ENCODE data around the gene C16orf74. TPM values are rescaled to one million over a fixed set of nuclear protein-coding genes. Genes with fewer than 3 reads are reported as not detected.

Gene C16orf74
- total RNA-seq, 2 donors from 2014 or later: 0.83 to 1.0 TPM

DNA sequence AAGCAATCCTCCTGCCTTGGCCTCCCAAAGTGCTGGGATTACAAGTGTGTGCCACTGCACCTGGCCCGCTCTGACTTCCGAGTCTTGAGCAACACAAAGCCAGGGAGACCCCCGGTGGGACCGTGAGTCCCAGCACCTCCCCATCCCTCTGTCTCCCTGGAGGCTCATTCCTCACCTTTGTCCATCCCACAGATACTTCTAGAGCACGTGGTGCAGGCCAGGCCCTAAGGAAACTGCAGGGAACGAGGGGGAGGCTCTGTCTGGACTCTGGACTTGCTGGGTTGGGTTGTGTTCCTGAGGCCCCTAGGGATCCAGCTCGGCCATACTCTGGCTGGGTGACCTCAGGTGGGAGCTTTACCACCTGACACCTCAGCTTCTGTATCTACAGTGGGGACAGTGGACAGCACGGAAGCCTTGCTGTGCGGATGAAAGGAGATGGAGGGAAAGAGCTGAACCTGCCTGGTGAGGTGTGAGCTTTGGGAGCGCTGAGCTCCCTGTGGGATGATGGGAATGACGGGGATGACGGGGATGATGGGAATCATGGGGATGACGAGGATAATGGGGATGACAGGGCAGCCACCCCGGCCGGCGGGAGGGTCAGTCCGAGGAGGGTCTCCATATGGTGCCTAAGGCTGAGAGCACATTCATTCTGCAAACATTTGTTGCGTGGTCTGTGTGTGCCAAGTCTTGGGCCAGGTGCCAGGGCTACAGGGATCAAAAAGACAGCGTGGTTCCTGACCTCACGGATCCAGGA is 26.6 kb downstream of the C16orf74 start:
- intact Hi-C loops (cut with DNase I): no loop called here
- no peak for DNase-seq (ENCODE audit: low spot score)

- DNase-seq (ENCODE audit: low spot score): no peak
- intact Hi-C loops (cut with DNase I): no loop called here
Measured at GRCh38 chr16:85722128-85722893, 28.6 kb downstream of the C16orf74 start.

DNA sequence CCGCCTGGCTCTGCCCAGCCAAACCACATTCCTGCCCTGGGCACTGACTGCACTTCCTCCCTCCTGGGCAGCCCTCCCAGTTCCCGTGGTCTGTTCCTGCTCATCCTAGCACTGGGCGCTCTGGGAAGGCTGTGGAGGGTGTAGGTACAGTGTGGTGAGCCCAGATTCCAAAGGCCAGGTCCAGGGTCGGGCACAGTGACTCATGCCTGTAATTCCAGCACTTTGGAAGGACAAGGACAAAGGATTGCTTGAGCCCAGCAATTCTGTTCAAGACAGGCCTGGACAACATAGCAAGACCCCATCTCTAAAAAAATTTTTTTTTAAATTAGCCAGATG is 30.6 kb downstream of the C16orf74 start:
- intact Hi-C loops (cut with DNase I): no loop called here
- DNase-seq (ENCODE audit: low spot score): no peak

DNA sequence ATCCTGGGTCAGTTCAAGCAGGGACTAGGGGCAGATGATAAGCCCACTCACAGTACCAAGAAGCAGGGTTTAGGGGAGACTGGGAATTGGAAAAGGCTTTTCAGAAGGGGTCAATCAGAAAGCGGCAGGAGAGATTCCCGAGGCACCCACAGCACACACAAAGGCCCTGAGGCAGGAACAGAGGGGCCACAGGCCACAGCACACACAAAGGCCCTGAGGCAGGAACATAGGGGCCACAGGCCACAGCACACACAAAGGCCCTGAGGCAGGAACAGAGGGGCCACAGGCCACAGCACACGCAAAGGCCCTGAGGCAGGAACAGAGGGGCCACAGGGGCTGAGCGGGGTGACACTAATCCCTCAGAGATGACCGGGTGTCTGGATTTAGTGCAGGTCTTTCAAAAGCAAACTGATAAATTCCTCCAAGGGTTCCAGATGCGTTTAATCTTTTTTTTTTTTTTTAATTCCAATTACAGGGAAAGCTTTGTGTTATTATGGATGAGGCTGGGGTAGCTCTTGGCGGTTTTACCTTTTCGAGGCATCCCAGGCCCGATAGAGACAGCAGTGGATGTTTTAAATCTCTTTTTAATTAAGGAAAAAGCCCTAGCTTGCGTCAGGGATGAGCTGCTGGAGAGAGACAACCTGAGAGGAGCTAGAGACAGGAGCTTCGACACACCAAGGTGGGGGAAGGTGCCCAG is 31.1 kb downstream of the C16orf74 start:
- intact Hi-C loops (cut with DNase I): loop anchor here in 1 of 2 donors (10.0 kb wide), 1 partner anchor 295 kb away; no protein-coding TSS in a partner anchor
- no peak for DNase-seq (ENCODE audit: low spot score)

DNA sequence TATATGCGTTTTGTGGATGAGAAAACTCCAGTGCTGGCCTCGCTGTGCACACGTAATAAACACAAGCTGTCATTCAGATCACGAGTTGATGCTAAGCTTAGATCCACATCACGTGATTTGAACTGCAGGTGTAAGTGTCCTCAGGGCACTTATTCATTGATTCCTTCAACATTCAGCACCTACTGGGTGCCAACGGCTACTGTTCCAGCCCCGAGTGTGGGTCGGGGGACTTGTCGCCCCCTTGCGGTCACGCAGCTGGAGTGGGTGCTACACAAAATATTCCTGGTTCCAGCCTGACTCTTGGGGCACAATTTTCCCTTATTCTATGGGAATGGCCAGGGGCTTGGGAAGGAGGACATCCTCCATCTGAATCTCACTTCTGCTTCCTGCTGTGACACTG is 32.2 kb downstream of the C16orf74 start:
- DNase-seq (ENCODE audit: low spot score): no peak
- intact Hi-C loops (cut with DNase I): loop anchor here in 1 of 2 donors (10.0 kb wide), 1 partner anchor 294 kb away; no protein-coding TSS in a partner anchor

GRCh38 chr16:85718153-85718477 is 32.8 kb downstream of the C16orf74 start:
- DNase-seq (ENCODE audit: low spot score): no peak

DNA sequence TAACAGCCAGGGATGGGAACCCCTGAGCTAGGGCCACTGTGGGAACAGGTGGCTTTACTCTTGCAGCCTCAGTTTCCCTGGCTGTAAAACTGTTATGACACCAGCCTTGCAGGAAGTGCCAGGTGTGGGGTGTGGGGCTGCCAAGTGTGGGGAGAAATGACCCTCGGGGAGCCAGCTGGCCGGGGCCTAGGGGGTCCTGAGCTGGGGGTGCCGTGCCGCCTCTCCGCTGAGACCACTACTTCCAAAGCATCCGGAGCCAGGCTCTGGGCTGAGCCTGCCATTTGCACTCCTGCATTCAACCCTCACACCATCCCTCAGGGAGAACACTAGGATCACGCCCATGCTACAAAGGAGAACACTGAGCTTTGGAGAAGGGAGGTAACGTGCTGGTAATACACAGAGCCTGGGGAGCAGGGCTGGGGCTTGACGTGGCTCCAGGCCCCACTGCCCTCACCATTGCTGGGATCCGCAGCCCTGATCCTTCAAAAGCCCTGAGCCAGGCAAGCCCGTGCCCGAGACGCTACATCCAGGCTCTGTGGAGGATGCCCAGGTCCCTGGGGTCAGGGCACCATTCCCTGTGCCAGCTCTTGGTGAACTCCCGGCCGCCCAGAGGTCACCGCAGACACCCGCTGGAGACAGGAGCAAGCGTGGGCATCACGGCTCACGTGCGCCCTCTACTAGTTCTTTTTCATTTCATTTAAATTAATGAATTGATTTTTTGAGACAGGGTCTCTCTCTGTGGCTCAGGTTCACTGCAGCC is 33.3 kb downstream of the C16orf74 start:
- intact Hi-C loops (cut with DNase I): loop anchor here in 1 of 2 donors (10.0 kb wide), 1 partner anchor 293 kb away; no protein-coding TSS in a partner anchor
- peak; percentile 87 for DNase-seq (ENCODE audit: low spot score)

More at GRCh38 chr16:85718153-85718477, 32.8 kb downstream of the C16orf74 start:
- intact Hi-C loops (cut with DNase I): loop anchor here in 1 of 2 donors (10.0 kb wide), 1 partner anchor 293 kb away; no protein-coding TSS in a partner anchor

GRCh38 chr16:85716680-85717038 is 34.2 kb downstream of the C16orf74 start:
- intact Hi-C loops (cut with DNase I): loop anchor here in 1 of 2 donors (10.0 kb wide), 1 partner anchor 292 kb away; no protein-coding TSS in a partner anchor
- DNase-seq (ENCODE audit: low spot score): no peak

- no peak for DNase-seq (ENCODE audit: low spot score)
- intact Hi-C loops (cut with DNase I): loop anchor here in 1 of 2 donors (10.0 kb wide), 1 partner anchor 291 kb away; no protein-coding TSS in a partner anchor
Measured at GRCh38 chr16:85716022-85716679, 34.7 kb downstream of the C16orf74 start.

- DNase-seq (ENCODE audit: low spot score): no peak
- intact Hi-C loops (cut with DNase I): loop anchor here in 1 of 2 donors (10.0 kb wide), 1 partner anchor 291 kb away; no protein-coding TSS in a partner anchor
Measured at GRCh38 chr16:85715169-85716021, 35.5 kb downstream of the C16orf74 start.

DNA sequence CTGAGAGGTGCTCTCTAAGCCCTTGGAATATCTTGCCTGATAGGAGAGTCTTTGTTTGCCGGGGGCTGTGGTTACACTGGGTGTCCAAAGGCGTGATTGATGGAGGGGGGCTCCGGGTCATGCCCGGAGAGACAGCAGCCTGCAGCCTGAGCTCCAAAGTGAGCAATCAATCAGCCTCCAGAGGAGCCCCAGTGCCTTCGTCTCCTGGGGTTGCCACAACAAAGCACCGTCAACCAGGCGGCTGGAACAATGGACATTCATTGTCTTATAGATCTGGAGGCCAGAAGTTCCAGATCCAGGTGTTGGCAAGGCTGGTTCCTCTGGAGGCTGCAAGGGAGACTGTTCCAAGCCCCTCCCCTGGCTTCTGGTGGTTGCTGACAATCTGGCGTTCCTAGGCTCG is 38.1 kb downstream of the C16orf74 start:
- no peak for DNase-seq (ENCODE audit: low spot score)
- intact Hi-C loops (cut with DNase I): loop anchor here in 1 of 2 donors (10.0 kb wide), 1 partner anchor 288 kb away; no protein-coding TSS in a partner anchor

DNA sequence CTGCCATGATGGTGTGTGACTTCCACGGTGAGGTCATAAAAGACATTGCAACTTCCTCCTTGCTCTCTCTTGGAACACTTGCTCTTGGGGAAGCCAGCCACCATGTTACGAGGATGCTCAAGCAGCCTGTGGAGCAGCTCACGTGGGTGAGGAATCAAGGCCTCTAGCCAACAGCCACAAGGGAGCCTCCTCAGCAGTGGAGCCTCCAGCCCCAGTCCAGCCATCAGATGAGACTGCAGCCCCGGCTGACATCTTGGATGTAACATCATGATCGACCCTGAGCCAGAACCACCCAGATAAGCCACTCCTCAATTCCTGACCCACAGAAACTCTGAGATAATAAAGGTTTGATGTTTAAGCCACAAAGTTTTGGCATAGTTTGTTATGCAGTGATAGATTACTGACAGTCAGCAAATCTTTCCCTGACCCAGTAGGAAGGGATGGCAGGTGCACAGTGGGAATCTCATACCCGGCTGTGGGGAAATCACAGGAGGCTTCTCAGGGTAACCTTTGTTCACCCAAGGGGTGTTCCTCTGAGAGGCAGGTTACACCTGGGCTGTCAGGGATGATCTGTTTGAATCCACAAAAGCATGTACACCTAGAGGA is 38.8 kb downstream of the C16orf74 start:
- DNase-seq (ENCODE audit: low spot score): no peak
- intact Hi-C loops (cut with DNase I): loop anchor here in 1 of 2 donors (10.0 kb wide), 1 partner anchor 287 kb away; no protein-coding TSS in a partner anchor

DNA sequence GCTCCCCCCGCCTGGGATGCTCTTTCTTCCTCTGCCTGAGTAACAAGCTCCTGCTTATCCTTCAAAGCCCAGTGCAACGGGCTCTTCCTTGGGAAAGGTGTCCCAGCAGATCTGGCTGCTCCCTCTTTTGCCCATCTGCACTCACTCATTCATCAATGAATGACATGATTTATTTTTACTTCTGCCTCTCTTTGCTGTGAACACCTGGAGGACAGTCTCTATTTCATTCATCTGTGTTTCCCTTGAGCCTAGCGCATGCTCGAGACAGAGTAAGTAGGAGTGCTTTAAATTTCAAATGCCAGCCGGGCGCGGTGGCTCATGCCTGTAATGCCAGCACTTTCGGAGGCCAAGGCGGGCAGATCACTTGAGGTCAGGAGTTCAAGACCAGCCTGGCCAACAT is 40.2 kb downstream of the C16orf74 start:
- intact Hi-C loops (cut with DNase I): loop anchor here in 1 of 2 donors (10.0 kb wide), 1 partner anchor 286 kb away; no protein-coding TSS in a partner anchor
- no peak for DNase-seq (ENCODE audit: low spot score)

- no peak for DNase-seq (ENCODE audit: low spot score)
- intact Hi-C loops (cut with DNase I): loop anchor here in 1 of 2 donors (10.0 kb wide), 1 partner anchor 285 kb away; no protein-coding TSS in a partner anchor
Measured at GRCh38 chr16:85709766-85710585, 40.9 kb downstream of the C16orf74 start.

DNA sequence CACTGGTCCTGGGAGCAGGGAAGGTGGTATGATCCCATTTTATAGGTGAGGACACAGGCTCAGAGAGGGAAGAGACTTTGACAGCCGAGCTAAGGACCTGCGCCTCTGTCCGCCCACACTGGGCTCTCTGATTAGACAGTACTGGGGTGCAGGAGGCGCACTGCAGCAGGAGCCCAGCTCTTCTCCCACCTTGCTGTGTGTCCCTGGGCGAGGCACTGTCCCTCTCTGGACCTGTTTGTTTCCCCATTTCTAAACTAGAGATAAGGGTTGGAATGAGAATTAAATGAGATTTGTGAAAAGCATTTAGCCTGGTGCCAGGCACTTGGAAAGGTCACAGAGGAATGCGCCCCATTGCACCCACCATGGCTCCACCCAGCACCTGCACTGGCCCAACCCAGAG is 42.6 kb downstream of the C16orf74 start:
- intact Hi-C loops (cut with DNase I): no loop called here
- DNase-seq (ENCODE audit: low spot score): no peak

DNA sequence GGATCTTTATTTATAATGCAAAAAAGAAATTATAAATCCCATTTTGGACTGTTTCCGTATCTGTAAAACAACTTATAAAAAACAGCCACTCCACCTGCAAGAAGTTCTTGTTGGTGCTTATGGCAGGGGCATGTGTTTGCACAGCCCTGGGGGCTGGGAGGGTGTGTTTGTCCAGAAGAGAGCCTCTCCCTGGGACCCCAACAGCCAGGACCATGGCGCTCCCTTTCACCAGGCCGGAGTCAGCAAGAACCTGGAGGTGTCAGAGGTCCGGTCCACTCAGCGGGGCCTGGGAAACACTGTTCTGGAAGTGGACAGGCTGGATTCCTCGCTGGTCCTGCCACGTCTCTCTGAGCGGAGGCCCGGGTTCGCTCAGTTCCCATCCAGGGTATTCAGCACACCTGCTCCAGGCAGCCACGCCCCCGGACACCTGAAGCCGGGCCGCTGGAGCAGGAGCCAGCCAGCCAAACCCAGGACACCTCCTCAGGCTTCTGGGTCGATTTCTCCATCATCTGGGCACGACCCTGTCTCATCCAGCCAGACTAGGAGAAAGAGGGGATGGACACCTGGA is 43.3 kb downstream of the C16orf74 start:
- intact Hi-C loops (cut with DNase I): no loop called here
- no peak for DNase-seq (ENCODE audit: low spot score)

Measured in posterior vena cava (tissue), 2 donors.